Measurements from ENCODE around the gene VGLL3.

DNA sequence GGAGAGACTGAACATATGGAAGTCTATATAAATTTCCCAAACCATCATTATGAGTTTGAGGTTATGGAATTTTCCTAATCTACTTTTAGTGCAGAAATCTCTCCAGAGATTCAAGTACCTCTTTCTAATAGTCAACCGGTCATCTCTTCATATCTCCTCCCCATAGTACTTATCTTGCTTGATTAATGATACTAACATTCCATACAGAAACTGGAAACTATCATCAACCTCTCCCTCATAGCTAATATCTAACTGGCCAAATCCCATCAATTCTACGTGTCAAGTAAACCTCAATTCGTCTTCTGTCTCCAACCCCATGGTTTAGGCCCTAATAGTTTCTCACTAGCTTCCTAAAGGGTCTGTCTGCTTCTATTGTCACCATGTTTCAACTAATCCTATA is 44.4 kb upstream of the VGLL3 start:
- no peak for TF ChIP-seq EGR1 (IDR thresholded peaks at IDR 0.05; ENCODE audit: low read depth)
- TF ChIP-seq, protein P1, sequence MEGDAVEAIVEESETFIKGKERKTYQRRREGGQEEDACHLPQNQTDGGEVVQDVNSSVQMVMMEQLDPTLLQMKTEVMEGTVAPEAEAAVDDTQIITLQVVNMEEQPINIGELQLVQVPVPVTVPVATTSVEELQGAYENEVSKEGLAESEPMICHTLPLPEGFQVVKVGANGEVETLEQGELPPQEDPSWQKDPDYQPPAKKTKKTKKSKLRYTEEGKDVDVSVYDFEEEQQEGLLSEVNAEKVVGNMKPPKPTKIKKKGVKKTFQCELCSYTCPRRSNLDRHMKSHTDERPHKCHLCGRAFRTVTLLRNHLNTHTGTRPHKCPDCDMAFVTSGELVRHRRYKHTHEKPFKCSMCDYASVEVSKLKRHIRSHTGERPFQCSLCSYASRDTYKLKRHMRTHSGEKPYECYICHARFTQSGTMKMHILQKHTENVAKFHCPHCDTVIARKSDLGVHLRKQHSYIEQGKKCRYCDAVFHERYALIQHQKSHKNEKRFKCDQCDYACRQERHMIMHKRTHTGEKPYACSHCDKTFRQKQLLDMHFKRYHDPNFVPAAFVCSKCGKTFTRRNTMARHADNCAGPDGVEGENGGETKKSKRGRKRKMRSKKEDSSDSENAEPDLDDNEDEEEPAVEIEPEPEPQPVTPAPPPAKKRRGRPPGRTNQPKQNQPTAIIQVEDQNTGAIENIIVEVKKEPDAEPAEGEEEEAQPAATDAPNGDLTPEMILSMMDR (IDR thresholded peaks at IDR 0.05 in 2 of 3, conservative IDR thresholded peaks at IDR 0.05 in 1 of 3; ENCODE audit: borderline replicate concordance in 1 of 3, insufficient read depth in 1 of 3, low read depth in 2 of 3, low read length in 2 of 3), result no peak
- TF ChIP-seq EZH2phosphoT487 (IDR thresholded peaks at IDR 0.05; ENCODE audit: borderline replicate concordance), result no peak
- TF ChIP-seq FOSL1 (IDR thresholded peaks at IDR 0.05; ENCODE audit: low read depth), result no peak
- TF ChIP-seq, protein P2, sequence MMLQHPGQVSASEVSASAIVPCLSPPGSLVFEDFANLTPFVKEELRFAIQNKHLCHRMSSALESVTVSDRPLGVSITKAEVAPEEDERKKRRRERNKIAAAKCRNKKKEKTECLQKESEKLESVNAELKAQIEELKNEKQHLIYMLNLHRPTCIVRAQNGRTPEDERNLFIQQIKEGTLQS (IDR thresholded peaks at IDR 0.05), result no peak
- no peak for TF ChIP-seq POLR2AphosphoS5 (IDR thresholded peaks at IDR 0.05; ENCODE audit: low read depth, low read length)
- TF ChIP-seq SP1 (IDR thresholded peaks at IDR 0.05; ENCODE audit: low read depth), result no peak
- TF ChIP-seq ZNF274 (IDR thresholded peaks at IDR 0.05; ENCODE audit: low read depth, low read length), result no peak
- no peak for TF ChIP-seq YY1 (IDR thresholded peaks at IDR 0.05; ENCODE audit: extremely low read depth, insufficient replicate concordance, low read depth, low read length)
